GM18867 (cell line): ENCODE measurements around the gene DCHS2.

Experiments used
- ATAC-seq: cut with Tn5 transposase; IDR thresholded peaks from one replicate; pipeline ENCODE4 v1.9.1; 2021; ENCODE audit warnings: mild to moderate bottlenecking, moderate library complexity; ENCODE audit not compliant: unreplicated experiment

The DCHS2 gene

GRCh38 chr4:154320521-154320920 is 171.1 kb downstream of the DCHS2 start:
- ATAC-seq = no peak

DNA sequence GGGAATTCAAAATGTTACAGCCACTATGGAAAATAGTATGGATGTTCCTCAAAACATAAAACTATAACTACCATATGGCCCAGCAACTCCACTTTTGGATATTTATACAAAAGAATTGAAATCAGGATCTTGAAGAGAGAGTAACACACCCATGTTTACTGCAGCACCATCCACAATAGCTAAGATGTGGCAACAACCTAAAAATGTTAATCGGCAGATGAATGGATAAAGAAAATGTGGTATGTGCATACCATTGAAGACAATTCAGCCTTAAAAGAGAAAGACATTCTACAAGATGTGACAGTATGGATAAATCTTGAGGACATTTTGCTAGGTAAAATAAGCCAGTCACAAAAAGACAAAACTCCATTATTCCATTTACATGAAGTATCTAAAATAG is 171.9 kb downstream of the DCHS2 start:
- ATAC-seq = no peak

DNA sequence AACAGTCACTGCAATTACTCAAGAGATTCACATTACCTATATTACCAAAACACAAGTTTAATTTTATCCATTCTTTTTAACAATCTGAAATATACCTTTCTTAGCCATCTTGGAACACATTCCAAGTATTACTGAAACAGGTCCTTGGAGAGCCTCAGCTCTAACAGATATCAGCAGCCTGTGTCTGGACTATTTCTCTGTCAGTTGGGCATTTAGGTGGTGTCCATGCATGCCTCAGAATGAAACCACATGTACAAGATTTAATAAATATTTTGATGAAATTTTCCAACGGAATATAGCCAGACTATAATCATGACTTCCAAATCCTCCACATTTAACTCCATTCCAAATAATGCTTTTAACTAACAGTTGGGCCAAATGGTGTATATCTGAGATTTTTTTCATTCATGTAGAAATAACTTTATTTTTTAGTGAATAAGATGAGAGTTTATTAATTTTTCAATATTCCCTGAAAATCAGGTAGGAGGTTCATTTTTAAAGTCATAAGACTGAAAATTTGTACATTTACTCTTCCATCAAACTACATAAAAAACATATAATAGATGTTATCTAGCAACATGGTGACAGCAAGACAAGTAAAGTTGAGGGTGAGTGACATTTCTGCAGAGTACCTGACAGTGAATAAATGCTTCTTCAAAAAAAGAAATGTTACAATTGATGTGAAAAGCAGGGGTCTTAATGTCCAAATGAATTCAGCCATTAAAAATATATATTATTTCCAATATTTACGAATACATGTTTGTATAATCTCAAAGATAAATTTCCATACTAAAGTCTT is 174.2 kb downstream of the DCHS2 start:
- no peak for ATAC-seq

GRCh38 chr4:154315741-154316140 is 175.9 kb downstream of the DCHS2 start:
- no peak for ATAC-seq

- no peak for ATAC-seq
These were observed 177.4 kb downstream of the DCHS2 start for GRCh38 chr4:154314248-154314647.

GRCh38 chr4:154313004-154313585 is 178.5 kb downstream of the DCHS2 start:
- no peak for ATAC-seq

DNA sequence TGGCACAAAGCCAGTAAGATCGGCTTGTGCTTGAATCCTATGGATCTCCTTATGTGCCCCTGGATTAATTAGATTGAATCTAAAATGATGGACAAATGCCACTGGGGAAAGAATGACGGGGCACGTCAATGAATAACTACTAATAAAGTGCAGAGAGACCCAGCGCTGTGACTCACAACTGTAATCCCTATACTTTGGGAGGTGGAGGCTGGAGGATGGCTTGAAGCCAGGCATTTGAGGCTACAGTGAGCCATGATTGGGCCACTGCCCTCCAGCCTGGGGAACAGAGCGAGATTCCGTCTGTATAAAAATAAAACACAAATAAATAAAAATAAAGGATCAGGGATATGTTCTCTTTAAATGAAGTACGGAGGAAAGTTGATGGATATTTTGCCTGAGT is 179.4 kb downstream of the DCHS2 start:
- no peak for ATAC-seq

DNA sequence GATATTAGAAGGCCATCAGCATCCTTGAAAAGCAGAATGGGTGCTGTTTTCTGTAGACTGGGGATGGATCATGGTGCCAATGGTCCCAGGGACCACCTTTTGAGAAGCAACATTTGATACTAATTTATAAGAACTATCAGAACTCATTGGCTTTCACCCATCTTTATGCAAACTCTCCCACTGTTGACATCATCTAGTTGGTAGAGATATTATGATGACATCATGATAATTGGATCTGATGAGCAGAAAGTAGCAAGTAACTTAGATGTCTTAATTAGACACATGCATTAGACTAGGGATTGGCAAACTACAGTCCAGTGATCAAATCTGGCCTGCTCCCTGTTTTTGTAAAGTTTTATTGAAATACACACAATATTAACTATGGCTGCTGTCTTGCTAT is 181.0 kb downstream of the DCHS2 start:
- no peak for ATAC-seq

DNA sequence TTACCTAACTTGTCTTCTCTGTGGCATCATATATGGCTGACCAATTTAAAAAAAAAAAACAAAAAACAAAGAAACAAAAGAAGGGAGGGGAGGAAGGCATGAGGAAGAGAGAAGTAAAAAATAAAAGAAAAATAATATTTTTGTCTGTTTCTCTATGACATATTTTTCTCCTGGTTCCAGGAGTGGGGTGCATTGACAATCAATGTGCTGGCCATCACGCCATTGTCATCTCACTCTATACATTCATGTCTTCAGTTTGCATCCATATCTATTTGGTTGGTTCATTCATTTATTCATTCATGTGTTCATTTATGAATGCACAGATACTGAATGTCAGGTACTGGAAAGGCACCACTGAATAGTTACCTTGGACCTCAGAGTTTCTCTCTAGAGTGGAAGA is 183.4 kb downstream of the DCHS2 start:
- no peak for ATAC-seq

- ATAC-seq = no peak
These were observed 184.1 kb downstream of the DCHS2 start for GRCh38 chr4:154307451-154307850.

GRCh38 chr4:154305616-154306015 is 186.0 kb downstream of the DCHS2 start:
- no peak for ATAC-seq

DNA sequence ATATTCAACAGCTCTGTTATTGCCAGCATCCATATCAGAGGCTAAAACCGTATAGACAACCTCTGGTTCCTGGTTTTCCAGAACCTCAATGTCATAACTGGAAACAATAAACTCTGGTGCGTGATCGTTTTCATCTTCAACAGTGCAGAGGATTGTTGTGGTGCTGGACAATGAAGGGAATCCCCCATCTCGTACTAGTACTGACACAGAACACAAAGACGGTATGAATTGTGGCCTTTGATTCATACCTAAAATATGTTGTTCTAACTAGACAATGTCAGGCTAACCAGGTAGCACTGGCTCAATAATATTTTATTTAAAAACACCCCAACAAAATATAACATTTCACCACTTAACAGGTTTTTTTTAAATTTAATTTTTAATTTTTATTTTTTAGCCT is 186.9 kb downstream of the DCHS2 start:
- ATAC-seq = no peak

DNA sequence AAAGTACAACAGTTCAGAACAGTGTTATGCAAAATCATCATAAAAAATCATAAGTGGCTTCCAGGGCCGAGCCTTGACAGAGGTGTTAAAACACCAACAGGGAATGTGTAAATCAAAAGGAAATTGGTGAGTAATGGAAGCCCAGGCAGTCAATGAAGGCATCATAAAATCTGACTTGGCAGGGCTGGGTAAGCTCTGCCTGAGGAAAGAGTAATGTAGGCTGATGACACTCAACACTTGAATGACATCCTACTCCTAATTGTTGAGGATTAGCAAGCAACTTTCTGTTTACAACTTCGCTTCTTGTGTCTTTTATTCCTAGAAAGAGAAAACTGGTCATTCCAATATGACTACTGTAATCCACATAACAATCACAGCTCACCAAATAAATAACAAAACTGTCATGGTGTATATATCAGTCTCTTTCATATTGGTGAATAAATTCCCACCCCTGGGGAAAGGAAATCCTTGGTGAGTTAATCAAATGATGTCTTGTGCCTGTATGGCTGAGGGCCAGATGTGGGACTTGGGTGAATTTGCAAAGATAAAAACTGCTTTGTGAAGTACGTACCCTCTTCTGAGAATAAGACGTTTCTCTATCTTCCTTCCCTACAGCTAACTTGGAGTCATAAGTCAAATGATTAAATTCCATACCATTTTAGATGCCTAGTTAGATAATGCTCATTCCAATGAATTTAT is 196.8 kb downstream of the DCHS2 start:
- ATAC-seq = no peak

DNA sequence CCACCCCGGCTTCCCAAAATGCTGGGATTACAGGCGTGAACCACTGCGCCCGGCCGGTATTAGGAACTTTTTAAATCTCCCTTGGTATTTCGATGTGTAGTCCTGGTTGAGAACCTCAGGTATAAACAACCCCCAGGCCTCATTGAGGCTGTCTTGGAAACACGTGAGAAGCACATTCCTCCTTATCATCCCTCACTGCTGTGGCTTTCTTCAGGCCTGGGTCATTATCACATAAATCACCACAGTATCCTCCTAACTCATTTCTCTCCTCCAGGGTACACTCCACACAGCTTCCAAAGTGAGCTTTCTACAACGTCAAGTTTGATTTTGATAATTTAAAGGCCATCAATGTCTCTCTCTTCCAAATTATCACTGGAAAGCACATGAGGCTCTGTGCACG is 198.2 kb downstream of the DCHS2 start:
- no peak for ATAC-seq

DNA sequence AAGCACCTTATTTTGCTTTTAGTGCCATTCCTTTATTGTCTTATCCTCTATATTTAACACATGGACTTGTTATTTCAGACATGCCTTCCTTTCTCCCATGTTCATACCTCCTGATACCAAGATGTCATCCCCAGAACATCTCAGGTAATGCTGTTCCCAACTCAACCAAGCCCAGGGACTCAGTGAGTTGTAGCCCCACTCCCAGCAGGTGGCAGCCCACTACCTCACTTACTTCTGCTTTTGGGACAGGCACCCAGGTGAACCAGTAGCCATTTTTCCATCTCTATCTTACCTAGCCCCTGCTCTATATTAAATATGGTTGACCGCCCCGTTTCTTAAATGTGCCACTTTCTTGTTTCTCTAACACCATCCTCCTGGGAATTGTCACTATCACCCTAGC is 199.0 kb downstream of the DCHS2 start:
- ATAC-seq = no peak

DNA sequence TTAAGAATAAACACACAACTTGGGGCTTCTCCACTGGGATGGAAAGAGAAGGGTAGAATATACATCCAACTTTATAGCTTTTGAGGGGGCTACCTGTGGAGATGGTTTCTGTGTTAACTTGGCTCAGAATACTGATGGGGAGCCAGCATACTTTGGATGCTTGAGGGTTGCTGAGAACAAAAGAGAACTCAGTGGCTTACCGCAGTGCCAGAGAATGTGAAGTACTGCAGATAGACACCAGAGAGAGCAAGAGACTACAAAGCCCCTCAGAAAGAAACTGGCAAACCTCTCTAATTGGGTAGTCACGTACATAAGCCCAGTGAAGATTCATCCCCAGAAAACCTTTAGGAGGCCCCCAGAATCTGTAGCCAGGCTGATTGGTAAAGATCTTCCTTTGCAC is 214.4 kb downstream of the DCHS2 start:
- no peak for ATAC-seq

DNA sequence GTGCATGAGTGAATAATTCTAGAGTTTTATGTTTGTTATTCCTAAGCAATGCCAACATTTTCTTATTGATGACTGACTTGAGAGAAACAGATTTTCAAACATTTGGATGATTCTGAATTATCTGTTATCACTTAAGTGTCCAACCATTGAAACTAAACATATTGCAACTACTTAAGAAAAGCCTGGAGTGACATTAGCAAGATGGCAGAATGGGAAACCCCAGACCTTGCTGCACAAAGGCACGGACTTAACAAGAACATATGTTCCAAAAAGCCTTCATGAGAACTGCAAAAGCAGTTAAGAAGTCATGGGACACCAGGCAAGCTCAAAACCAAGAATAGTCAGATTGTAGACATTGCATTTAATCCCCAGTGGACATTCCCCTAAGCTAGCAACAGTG is 215.1 kb downstream of the DCHS2 start:
- no peak for ATAC-seq

DNA sequence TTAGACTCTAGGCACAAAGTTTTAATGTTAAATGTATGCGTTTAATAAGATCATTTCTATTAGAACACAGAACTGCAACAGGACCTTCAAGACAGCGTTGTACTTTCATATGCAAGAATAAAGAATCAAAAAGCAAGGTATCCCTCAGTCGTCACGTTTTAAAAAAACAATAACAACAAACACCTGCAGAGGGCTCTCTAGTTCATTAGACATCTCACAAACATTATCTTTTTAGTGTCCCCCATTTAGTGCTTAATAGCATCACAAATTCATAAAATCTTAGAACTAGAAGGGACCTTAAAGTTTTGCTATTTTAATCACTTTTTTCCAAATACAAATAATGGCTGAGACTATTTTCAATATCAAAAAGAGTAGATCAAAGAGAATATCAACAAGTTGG is 236.6 kb downstream of the DCHS2 start:
- ATAC-seq = no peak

GRCh38 chr4:154234576-154234975 is 257.0 kb downstream of the DCHS2 start:
- ATAC-seq = no peak

GRCh38 chr4:154231806-154232478 is 259.7 kb downstream of the DCHS2 start:
- ATAC-seq = no peak

- ATAC-seq = no peak
These were observed 260.9 kb downstream of the DCHS2 start for GRCh38 chr4:154230723-154231122.

GRCh38 chr4:154230091-154230490 is 261.5 kb downstream of the DCHS2 start:
- ATAC-seq = no peak
